HG03103 (cell line): ENCODE measurements around the gene IKZF4.
"Not testable (repeated sequence)": the region's sequence is repeated elsewhere in the genome, so short reads cannot be mapped to it uniquely, and the experiment has no call there.

Source experiments
- ATAC-seq: cut with Tn5 transposase; IDR thresholded peaks from one replicate; pipeline ENCODE4 v1.9.1; 2021; ENCODE audit warnings: low read depth; ENCODE audit not compliant: unreplicated experiment

IKZF4 gene

GRCh38 chr12:56020423-56021184, at the start of gene IKZF4:
TSS of gene IKZF4 (plus strand) at chr12:56021043. CDS start at chr12:56021494, 451 bp downstream.
- no peak for ATAC-seq

GRCh38 chr12:55972042-55972441, 48.8 kb upstream of the IKZF4 start:
- ATAC-seq: no peak

- ATAC-seq: no peak
These were observed 48.4 kb upstream of the IKZF4 start for GRCh38 chr12:55972456-55972855.

GRCh38 chr12:55972911-55973598, 47.8 kb upstream of the IKZF4 start:
- ATAC-seq: no peak

GRCh38 chr12:55973599-55974307, 47.1 kb upstream of the IKZF4 start, which contains the start of gene RAB5B:
TSS of gene RAB5B (plus strand) at chr12:55974078. CDS start at chr12:55986961, 12,883 bp downstream.
- peak; percentile 89 for ATAC-seq

- ATAC-seq: peak; percentile 3
These were observed 46.5 kb upstream of the IKZF4 start for GRCh38 chr12:55974308-55974730.

GRCh38 chr12:55978393-55978792, 42.5 kb upstream of the IKZF4 start:
- ATAC-seq: no peak

GRCh38 chr12:55979069-55979468, 41.8 kb upstream of the IKZF4 start:
- no peak for ATAC-seq

- not testable (repeated sequence) for ATAC-seq
These were observed 39.0 kb upstream of the IKZF4 start for GRCh38 chr12:55981882-55982281.

GRCh38 chr12:55982319-55982936, 38.4 kb upstream of the IKZF4 start:
- ATAC-seq: peak; percentile 97

GRCh38 chr12:55983232-55983842, 37.5 kb upstream of the IKZF4 start:
- no peak for ATAC-seq

- ATAC-seq: no peak
These were observed 36.0 kb upstream of the IKZF4 start for GRCh38 chr12:55984861-55985260.

GRCh38 chr12:55985341-55985740, 35.5 kb upstream of the IKZF4 start:
- no peak for ATAC-seq

GRCh38 chr12:55985976-55986375, 34.9 kb upstream of the IKZF4 start:
- ATAC-seq: not testable (repeated sequence)

GRCh38 chr12:55991110-55991509, 29.7 kb upstream of the IKZF4 start:
- ATAC-seq: no peak

GRCh38 chr12:55993230-55993853, 27.5 kb upstream of the IKZF4 start:
- no peak for ATAC-seq

- ATAC-seq: no peak
These were observed 25.5 kb upstream of the IKZF4 start for GRCh38 chr12:55995366-55995765.

GRCh38 chr12:55996201-55996714, 24.6 kb upstream of the IKZF4 start:
- ATAC-seq: no peak

GRCh38 chr12:55996715-55997534, 23.9 kb upstream of the IKZF4 start, which contains the start of gene SUOX:
TSS of gene SUOX (plus strand) at chr12:55997276. CDS start at chr12:56002222, 4,946 bp downstream.
- peak; percentile 99 for ATAC-seq
